HFF-Myc (cell line): ENCODE measurements around the gene AHRR.

ENCODE experiments used
- DNase-seq: peaks from one replicate; pipeline ENCODE4 v3.0.0-alpha.2; 2011; ENCODE audit warnings: low read depth; ENCODE audit errors: extremely low read depth
- H3K4me3 ChIP-seq: replicated peaks from 2 replicates; pipeline ENCODE4 v1.5.1; 2011; ENCODE audit warnings: low read depth, mild to moderate bottlenecking, control low read depth, low read length
- TF ChIP-seq, protein P1 (sequence below): IDR thresholded peaks from 2 replicates; pipeline ENCODE4 v1.5.1; 2012; ENCODE audit warnings: mild to moderate bottlenecking, low read depth, low read length, control low read depth; ENCODE audit errors: missing control alignments

AHRR gene

GRCh38 chr5:417301-418161 is 96.0 kb downstream of the AHRR start:
- H3K4me3 ChIP-seq, result no peak overlapping the region
- TF ChIP-seq, protein P1, sequence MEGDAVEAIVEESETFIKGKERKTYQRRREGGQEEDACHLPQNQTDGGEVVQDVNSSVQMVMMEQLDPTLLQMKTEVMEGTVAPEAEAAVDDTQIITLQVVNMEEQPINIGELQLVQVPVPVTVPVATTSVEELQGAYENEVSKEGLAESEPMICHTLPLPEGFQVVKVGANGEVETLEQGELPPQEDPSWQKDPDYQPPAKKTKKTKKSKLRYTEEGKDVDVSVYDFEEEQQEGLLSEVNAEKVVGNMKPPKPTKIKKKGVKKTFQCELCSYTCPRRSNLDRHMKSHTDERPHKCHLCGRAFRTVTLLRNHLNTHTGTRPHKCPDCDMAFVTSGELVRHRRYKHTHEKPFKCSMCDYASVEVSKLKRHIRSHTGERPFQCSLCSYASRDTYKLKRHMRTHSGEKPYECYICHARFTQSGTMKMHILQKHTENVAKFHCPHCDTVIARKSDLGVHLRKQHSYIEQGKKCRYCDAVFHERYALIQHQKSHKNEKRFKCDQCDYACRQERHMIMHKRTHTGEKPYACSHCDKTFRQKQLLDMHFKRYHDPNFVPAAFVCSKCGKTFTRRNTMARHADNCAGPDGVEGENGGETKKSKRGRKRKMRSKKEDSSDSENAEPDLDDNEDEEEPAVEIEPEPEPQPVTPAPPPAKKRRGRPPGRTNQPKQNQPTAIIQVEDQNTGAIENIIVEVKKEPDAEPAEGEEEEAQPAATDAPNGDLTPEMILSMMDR, result no peak
- no peak for DNase-seq

DNA sequence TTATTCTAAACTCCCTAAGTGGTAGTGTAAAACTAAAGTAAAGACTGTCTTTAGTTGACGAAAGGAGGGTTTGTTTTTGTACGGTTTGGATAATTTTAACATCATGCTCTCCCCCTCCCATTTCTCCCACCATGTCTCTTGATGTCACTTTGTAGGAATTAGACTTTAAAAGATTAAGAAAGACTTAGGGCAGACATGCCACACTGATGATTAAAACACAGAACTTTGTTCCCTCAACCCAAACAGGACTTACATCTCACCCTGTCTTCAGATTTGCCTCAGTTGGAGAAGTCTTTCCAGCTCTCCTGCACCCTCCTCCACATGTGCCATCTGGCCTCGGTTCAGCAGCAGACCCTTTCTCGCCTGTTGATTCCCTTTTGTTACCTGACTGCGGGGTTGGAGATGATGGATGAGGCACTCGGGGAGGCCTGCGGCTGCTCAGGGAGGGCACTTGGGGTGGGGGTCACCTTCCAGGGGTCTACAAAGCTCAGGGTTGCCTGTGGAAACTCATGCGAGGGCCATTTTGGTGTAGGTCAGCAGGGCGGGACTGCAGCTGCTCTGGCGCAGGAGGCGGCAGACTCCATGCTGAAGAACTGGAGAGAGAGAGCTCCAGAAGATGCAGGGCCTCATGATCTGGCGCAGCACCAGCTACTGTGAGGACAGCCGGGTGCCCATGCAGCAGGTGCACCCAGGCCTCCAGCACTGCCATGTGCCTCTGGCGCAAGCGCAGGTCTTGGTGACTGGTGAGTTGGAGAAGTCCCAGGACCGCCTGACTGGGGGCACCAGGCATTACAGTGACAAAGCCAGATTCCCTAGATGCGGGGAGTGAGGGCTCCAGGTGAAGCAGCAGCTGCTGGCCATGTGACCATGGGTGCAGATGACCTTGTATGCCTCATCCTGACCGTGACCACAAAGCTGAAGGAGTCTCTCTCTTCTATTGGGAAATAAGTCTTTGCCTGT is 96.9 kb downstream of the AHRR start:
- TF ChIP-seq, protein P1, result no peak
- H3K4me3 ChIP-seq, result no peak overlapping the region

DNA sequence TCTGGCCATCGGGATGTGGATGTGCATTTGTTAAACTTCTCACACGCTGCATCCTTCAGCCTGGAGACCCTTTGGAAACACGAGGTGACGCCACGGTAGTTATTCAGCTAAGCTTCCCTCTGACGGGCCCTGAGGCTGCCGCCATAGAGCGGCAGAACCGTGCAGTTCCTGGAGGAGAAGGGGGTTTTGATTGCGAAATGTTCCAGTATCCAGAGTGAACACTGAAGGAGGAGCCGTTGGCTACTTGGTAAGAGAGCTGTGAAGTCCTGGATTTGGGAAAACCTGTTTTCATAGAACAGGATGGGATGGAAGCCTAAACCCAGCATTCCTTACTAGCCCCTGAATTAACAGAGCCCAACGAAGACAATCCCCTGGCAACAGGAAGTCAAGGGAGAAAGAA is 98.5 kb downstream of the AHRR start:
- H3K4me3 ChIP-seq, result no peak overlapping the region
- DNase-seq, result no peak
- TF ChIP-seq, protein P1, result no peak

More for the DNA sequence above, 96.9 kb downstream of the AHRR start:
- no peak for DNase-seq

GRCh38 chr5:420632-421286 is 99.2 kb downstream of the AHRR start:
- TF ChIP-seq, protein P1, result no peak
- H3K4me3 ChIP-seq, result no peak overlapping the region

DNA sequence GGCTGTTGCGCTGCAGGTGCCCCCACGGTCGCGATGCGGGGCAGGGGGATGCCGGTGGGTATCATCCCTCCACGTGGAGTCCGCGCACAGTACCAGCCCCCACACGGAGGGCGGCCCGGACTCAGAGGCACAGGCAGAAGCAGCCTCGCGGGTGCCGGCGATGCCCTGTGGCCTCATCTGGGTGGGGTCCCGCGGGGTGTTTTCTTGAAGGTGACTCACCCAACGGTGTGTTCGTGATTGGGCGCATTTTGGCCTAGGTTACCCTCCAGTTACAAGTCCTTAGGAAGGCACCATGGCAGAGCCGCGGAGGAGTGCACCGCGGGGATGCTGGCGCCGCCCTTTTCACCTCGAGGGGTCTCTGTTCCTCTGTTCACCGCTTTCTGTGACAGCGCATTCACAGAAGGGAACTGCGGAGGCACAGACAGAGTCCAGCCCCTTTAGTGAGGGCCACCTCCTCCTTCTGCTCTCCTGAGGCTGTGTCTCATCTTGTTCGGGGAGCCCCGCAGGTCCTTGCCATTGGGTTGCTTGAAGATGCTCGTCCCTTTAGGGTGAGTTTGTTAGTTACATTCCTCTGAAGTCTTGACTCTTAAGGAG is 99.9 kb downstream of the AHRR start:
- TF ChIP-seq, protein P1, result no peak
- no peak for DNase-seq
- H3K4me3 ChIP-seq, result no peak overlapping the region

More at GRCh38 chr5:420632-421286, 99.2 kb downstream of the AHRR start:
- DNase-seq, result no peak

GRCh38 chr5:421901-422300 is 100.4 kb downstream of the AHRR start:
- DNase-seq, result no peak
- no peak overlapping the region for H3K4me3 ChIP-seq
- TF ChIP-seq, protein P1, result no peak
